Smooth muscle cell (in vitro differentiated cells): ENCODE results near the gene FOXC1. TPM values are rescaled to one million over a fixed set of nuclear protein-coding genes. Genes with fewer than 3 reads are reported as not detected.

ENCODE experiments used
- DNase-seq: peaks from one replicate; lab custom pipeline; 2025; ENCODE audit not compliant: unreplicated experiment; lab: John Stamatoyannopoulos, UW
- H2AFZ ChIP-seq: fragments of 200-600 bp; sonication (generic); 2 replicates; pipeline ENCODE4 v1.6.0; 2016; ENCODE audit warnings: antibody characterized with exemption, low read depth, mild to moderate bottlenecking
- H3F3A ChIP-seq: fragments of 200-600 bp; sonication (generic); 2 replicates; pipeline ENCODE4 v1.6.0; 2017; ENCODE audit warnings: antibody characterized with exemption, low read depth
- H3K27ac ChIP-seq: fragments of 200-600 bp; sonication (generic); 2 replicates; pipeline ENCODE4 v1.5.1; 2016; ENCODE audit warnings: low read depth, mild to moderate bottlenecking
- H3K27me3 ChIP-seq: fragments of 200-600 bp; sonication (generic); 2 replicates; pipeline ENCODE4 v1.6.1; 2016; ENCODE audit warnings: low read depth, mild to moderate bottlenecking
- H3K36me3 ChIP-seq: fragments of 200-600 bp; sonication (generic); 2 replicates; pipeline ENCODE4 v1.5.1; 2016; ENCODE audit warnings: low read depth
- H3K4me1 ChIP-seq: fragments of 200-600 bp; sonication (generic); 2 replicates; pipeline ENCODE4 v1.5.1; 2016; ENCODE audit warnings: low read depth
- H3K4me2 ChIP-seq: fragments of 200-600 bp; sonication (generic); 2 replicates; pipeline ENCODE4 v1.6.0; 2016; ENCODE audit warnings: mild to moderate bottlenecking
- H3K4me3 ChIP-seq: fragments of 200-600 bp; sonication (generic); 2 replicates; pipeline ENCODE4 v1.5.1; 2016; ENCODE audit warnings: mild to moderate bottlenecking
- H3K79me2 ChIP-seq: fragments of 200-600 bp; sonication (generic); 2 replicates; pipeline ENCODE4 v1.6.0; 2016; ENCODE audit warnings: low read depth, mild to moderate bottlenecking
- H3K9ac ChIP-seq: fragments of 200-600 bp; sonication (generic); 2 replicates; pipeline ENCODE4 v1.6.0; 2016; ENCODE audit warnings: low read depth
- H3K9me3 ChIP-seq: fragments of 200-600 bp; sonication (generic); replicated peaks from 2 replicates; pipeline ENCODE4 v1.5.1; 2016; ENCODE audit warnings: low read depth
- H4K20me1 ChIP-seq: fragments of 200-600 bp; sonication (generic); 2 replicates; pipeline ENCODE4 v1.6.0; 2016; ENCODE audit warnings: low read depth
- CTCF ChIP-seq: fragments of 200-600 bp; sonication (generic); IDR thresholded peaks from 2 replicates; pipeline ENCODE4 v1.5.1; 2017; ENCODE audit warnings: borderline replicate concordance, mild to moderate bottlenecking, antibody characterized with exemption; ENCODE audit not compliant: insufficient read depth, poor library complexity, severe bottlenecking
- WGBS: methylation state at CpG from one replicate; pipeline ENCODE4 v1.1.7; 2016; ENCODE audit warnings: low lambda C conversion rate; 5-methylcytosine and 5-hydroxymethylcytosine counted together
- polyA plus RNA-seq: library from polyadenylated mRNA; unstranded; fragments of >200 nt; fragmentation: Nextera tagmentation; extraction: Ambion mirVana; gene quantifications from 2 replicates; pipeline ENCODE4 v1.2.1, GENCODE V29; 2016
- total RNA-seq: library from RNA; depleted of rRNA; stranded (reverse); fragments of >200 nt; gene quantifications from 2 replicates; pipeline ENCODE4 v1.2.3, GENCODE V29; 2014

Gene FOXC1
- total and polyA plus RNA-seq, 2 experiments from 2014 or later = 0.10 to 1.4 TPM

- 5% methylated on average over 65 of the region's 101 CpGs for WGBS
- Histone ChIP-seq H3K9me3 (no peaks in the 10 kb centered on the region), H3K27ac (no peak overlapping the region), H3K4me1 (peaks cover 32% of the 10 kb centered on the region), H3K4me2 (peak overlapping the region; percentile 83), H3F3A (no peaks in the 10 kb centered on the region), H2AFZ (peak overlapping the region; percentile 30), H3K9ac (no peak overlapping the region), H3K4me3 (peak overlapping the region; percentile 38), H3K36me3 (no peaks in the 10 kb centered on the region), H3K79me2 (no peaks in the 10 kb centered on the region), H3K27me3 (peaks cover 90% of the 10 kb centered on the region), H4K20me1 (peaks cover 15% of the 10 kb centered on the region)
- no peak for DNase-seq
- no peak for TF ChIP-seq CTCF
Measured at GRCh38 chr6:1610497-1611321, 994 bp downstream of the FOXC1 start.

- no peak overlapping the region for H3K27ac ChIP-seq
- no peaks in the 10 kb centered on the region for H3K9me3 ChIP-seq
- H3F3A ChIP-seq = no peaks in the 10 kb centered on the region
- peaks cover 90% of the 10 kb centered on the region for H3K27me3 ChIP-seq
- H3K9ac ChIP-seq = no peak overlapping the region
- H4K20me1 ChIP-seq = peaks cover 12% of the 10 kb centered on the region
- H3K79me2 ChIP-seq = no peaks in the 10 kb centered on the region
- TF ChIP-seq CTCF = no peak
- no peak for DNase-seq
- 6% methylated on average over 22 of the region's 38 CpGs for WGBS
- H3K36me3 ChIP-seq = no peaks in the 10 kb centered on the region
- no peak overlapping the region for H2AFZ ChIP-seq
- peak overlapping the region; percentile 18 for H3K4me3 ChIP-seq
- H3K4me1 ChIP-seq = peaks cover 32% of the 10 kb centered on the region
- H3K4me2 ChIP-seq = no peak overlapping the region
Measured at GRCh38 chr6:1611322-1611571, 1.5 kb downstream of the FOXC1 start.

GRCh38 chr6:1611572-1612298, 2.0 kb downstream of the FOXC1 start:
- Histone ChIP-seq H3K4me3 (peak overlapping the region; percentile 56), H3K27ac (no peak overlapping the region), H3K9ac (no peak overlapping the region), H2AFZ (peak overlapping the region; percentile 23), H3K27me3 (peaks cover 90% of the 10 kb centered on the region), H3K4me2 (peak overlapping the region; percentile 91), H4K20me1 (peaks cover 10% of the 10 kb centered on the region), H3K9me3 (no peaks in the 10 kb centered on the region), H3K79me2 (no peaks in the 10 kb centered on the region), H3K4me1 (peaks cover 30% of the 10 kb centered on the region), H3F3A (no peaks in the 10 kb centered on the region), H3K36me3 (no peaks in the 10 kb centered on the region)
- DNase-seq = no peak
- WGBS = 2% methylated on average over 38 of the region's 71 CpGs
- no peak for TF ChIP-seq CTCF
